Anterior cingulate cortex (tissue), 58 donors: ENCODE data around the gene CDK15.
A peak's percentile ranks its signal among the peaks of the same experiment; 100 is the strongest.
"Not testable (repeated sequence)": the region's sequence is repeated elsewhere in the genome, so short reads cannot be mapped to it uniquely, and the experiment has no call there.

Experiments used
- DNase-seq, 58 donors: peaks; one replicate each; lab custom pipeline; 2025; lab: John Stamatoyannopoulos, UW

The CDK15 gene

GRCh38 chr2:201788371-201788770 lies 18.0 kb upstream of the CDK15 start:
- no peak for DNase-seq

DNA sequence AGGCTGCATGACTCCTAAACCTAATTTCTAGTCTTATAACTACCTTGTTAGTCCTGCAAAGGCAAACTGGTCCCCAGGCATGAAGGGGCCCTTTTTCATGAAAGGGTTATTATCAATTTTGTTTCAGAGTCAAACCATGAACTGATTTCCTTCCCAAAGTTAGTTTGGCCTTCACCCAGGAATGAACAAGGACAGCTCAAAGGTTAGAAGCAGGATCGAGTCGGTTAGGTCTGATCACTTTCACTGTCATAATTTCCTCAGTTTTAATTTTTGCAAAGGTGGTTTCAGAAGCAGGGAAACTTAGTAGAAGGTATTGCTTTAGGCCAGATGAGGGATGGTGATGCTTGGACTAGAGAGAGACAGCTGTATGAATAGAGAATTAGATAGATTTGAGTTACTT lies 16.9 kb upstream of the CDK15 start:
- no peak for DNase-seq

GRCh38 chr2:201790291-201790690 lies 16.0 kb upstream of the CDK15 start:
- DNase-seq = no peak

GRCh38 chr2:201790989-201791388 lies 15.3 kb upstream of the CDK15 start:
- no peak for DNase-seq

DNA sequence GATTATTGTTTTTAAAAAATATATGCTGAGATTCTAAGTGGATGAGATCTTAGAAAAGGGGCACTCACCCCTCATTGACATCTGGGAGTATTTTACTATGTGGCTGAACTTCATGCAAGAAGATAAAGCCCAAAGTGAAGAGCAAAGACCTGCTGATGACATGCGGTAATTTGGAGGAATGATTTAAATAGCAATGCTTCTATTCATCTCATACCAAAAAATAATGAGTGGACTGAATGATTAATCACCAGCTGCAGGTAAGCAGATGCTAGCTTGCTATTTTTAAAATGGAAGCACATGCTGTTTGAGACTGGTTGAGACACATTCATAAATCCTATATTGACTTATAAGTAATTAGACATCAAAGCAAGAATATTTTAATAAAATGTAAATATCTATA lies 12.7 kb upstream of the CDK15 start:
- no peak for DNase-seq

GRCh38 chr2:201794294-201794693 lies 12.0 kb upstream of the CDK15 start:
- no peak for DNase-seq

DNA sequence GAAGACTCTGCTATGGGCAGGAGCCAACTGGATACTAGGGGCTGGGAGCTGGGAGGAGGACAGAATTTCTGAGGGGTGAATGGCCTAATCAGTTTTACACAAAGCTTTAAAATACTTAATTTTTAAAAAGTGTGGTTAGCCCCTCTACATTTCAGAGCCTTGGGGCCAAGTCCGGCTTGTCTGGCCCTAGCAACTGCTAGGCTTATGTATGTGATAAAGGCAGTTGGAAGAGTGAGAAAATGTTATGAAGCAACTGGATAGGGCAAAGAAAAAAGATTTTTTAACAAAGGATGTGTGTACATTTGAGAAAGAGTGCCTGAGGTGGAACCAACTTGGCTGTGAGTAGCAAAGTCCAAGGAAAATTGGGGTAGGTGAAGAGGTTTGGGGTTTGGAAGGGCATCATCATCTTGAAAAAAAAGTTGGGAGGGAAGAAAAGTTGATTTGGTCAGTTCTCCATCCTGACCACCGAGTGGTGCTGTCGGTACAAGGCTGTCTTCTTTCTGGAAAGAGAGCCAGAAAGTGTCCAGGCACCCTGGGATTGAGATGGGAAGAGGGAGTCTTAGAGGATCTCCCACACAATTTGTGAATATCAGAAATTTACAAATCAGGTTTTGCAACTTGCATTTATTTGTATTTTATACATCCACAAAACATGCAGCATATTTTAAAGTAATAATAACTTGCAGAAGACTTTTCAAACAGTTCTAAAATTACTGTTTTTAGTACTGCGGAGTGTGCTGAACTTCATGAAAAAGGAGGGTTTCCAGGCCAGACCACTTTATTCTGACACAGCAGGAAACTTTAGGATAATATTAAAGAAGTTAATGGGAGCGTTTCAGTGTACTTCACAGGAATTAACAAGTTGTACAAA lies 10.5 kb upstream of the CDK15 start:
- peak in 14 of 58 donors; percentile 1 to 20 (median 4) for DNase-seq

- no peak for DNase-seq
Observed at GRCh38 chr2:201796478-201796865, 9.9 kb upstream of the CDK15 start.

GRCh38 chr2:201797175-201797840 lies 9.0 kb upstream of the CDK15 start:
- DNase-seq = peak in 1 of 58 donors; percentile 4

- no peak for DNase-seq
Observed at GRCh38 chr2:201798252-201798913, 8.0 kb upstream of the CDK15 start.

DNA sequence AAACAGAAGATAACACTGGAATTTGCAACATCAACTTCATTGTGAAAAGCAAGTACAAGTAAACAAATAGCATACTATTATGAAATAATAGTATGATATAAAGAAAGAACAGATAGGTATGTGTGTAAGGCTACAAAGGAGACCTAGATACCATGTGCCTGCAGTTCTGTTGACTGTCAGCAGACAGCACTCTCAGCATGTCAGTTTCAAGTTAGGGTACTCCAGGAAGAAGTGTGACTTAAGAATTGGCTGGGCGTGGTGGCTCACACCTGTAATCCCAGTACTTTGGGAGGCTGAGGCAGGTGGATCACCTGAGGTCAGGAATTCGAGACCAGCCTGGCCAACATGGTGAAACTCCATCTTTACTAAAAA lies 7.4 kb upstream of the CDK15 start:
- not testable (repeated sequence) for DNase-seq

GRCh38 chr2:201807452-201807999 lies 1.2 kb downstream of the CDK15 start:
- DNase-seq = no peak

- no peak for DNase-seq
Observed at GRCh38 chr2:201808027-201808426, 1.7 kb downstream of the CDK15 start.

GRCh38 chr2:201809633-201810032 lies 3.3 kb downstream of the CDK15 start:
- DNase-seq = no peak

DNA sequence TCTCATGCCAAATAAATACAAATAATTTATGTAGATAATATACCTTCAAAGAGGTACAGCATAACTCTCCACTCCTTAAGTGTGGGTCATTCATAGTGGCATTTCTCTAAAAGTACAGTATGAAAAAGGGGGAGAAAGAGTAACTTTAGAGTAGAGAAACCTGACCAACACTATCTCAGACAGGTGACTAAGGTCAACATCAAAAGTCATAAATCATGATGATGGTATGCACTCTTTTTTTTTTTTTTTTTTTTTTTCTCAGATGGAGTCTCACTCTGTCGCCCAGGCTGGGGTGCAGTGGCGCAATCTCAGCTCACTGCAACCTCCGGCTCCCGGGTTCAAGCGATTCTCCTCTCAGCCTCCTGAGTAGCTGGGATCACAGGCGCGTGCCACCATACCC lies 4.3 kb downstream of the CDK15 start:
- DNase-seq = not testable (repeated sequence)

DNA sequence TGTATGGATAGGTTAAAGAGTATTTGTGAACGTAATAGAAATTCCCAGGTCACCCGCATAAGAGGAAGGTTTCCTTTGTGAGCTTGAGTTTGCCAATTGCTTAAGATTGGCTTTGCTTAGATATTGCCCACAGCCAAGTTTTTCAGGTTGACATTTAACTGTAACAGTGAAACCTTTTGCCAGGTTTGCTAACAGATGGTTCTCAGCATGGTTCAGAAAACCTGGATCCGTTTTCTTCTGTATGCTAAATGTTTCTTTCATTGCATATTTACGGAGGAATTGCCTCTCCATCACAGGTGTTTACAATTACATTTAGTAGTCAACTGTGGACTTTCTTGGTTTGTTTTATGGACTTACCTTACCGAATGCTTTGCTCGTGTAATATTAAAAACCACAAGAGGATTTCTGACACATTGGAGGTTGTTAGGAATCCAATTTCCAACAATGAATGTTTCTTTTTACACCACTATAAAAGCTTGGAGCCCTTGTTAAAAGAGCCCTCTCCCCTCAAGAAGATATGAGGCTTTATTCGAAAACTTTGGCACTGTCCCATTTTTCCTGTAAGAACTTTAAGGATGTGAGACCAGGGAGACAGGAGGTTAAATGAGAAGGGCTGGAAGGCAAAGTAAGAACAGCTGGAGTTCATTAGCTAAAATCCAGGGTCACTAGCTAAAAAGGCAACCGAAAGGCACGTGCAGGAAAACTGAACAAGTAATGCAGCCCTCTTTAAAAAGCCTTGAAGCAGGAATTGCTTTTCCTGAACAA lies 7.8 kb downstream of the CDK15 start:
- DNase-seq = no peak

DNA sequence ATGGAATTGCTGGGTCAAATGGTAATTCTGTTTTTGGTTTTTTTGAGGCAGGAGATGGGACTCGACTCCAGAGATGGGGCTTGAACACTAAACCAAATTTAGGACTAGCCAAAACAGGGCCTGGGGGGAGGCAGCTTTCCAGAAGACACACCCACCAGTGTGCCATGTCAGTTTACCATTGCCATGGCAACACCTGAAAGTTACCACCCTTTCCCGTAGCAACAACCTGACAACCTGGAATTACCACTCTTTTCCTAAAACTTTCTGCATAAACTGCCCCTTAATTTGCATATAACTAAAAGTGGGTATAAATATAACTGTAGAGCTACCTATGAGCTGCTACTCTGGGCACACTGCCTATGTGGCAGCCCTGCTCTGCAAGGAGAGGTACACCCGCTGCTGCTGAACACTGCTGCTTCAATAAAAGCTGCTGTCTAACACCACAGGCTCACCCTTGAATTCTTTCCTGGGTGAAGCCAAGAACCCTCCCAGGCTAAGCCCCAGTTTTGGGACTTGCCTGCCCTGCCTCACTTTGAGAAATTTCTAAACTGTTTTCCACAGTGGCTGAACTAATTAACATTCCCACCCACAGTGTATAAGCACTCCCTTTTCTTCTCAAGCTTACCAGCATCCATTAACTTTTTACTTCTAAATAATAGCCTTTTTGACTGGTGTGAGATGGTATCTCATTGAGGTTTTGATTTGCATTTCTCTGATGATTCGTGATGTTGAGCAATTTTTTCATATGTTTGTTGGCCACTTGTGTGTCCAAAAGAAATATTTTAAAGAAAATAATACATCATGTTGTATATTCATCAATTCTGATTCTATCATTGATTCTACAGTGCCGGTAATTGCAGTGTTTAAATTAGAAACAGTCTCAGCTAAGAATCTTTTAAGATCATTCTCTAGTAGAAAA lies 10.6 kb downstream of the CDK15 start:
- DNase-seq = no peak

DNA sequence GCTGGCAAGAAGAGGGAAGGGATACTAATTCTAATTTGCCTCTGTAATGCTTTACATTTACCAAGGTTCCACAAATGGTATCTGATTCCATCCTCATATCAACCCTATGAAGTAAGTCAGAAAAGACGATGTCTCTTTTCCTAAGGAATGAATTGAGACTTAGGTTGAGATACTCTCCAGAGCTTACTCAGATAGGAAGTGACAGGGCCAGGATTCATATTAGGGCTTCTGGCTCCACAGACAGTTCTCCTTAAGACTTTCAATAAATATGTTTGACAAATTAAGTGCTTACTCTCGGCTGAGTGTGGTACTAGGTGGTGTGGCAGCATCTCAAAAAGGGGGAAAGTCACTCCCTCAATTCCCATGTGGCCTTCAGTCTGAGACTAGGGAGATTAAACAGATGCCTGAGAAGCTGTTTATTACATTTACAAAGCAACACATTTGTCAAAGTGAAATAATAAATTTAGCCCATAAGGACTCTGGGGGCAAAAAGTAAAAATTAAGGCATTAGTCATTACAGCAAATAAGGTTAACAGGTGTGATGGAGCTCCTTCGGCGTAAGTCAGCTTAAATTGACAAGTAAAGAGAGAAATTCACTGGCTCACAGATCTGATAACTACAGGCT lies 14.2 kb downstream of the CDK15 start:
- no peak for DNase-seq

GRCh38 chr2:201821080-201821479 lies 14.7 kb downstream of the CDK15 start:
- DNase-seq = no peak
